CD4-positive, alpha-beta memory T cell (primary cell): Measurements from ENCODE around the gene SCGB1C2. TPM values are rescaled to one million over a fixed set of nuclear protein-coding genes. Genes with fewer than 3 reads are reported as not detected.
"Not testable (repeated sequence)": the region's sequence is repeated elsewhere in the genome, so short reads cannot be mapped to it uniquely, and the experiment has no call there.

ENCODE experiments used
- CTCF ChIA-PET: fragments of 350-600 bp; sonication (Branson Sonifier 250); formaldehyde crosslinking; loops from one replicate; lab custom pipeline; 2021; ENCODE audit warnings: inconsistent platforms; ENCODE audit not compliant: partially characterized antibody; lab: Charles Lee
- POLR2A ChIA-PET: fragments of 350-600 bp; sonication (Branson Sonifier 250); formaldehyde crosslinking; loops from one replicate; lab custom pipeline; 2021; ENCODE audit not compliant: partially characterized antibody; lab: Charles Lee
- DNase-seq, 5 donors: peaks; one replicate each; pipeline versions ENCODE4 v3.0.0 to v3.0.0-alpha.2; 2020 to 2022; ENCODE audit warnings: mixed read lengths in 1 of 5
- H3K27ac ChIP-seq: one replicate; pipeline ENCODE4 v1.7.0; 2013; ENCODE audit warnings: low read depth, low read length
- H3K27me3 ChIP-seq: 2 replicates; pipeline ENCODE4 v1.7.0; 2013; ENCODE audit warnings: mild to moderate bottlenecking, low read length, moderate library complexity; ENCODE audit not compliant: insufficient read depth
- H3K36me3 ChIP-seq: 2 replicates; pipeline ENCODE4 v1.7.0; 2013; ENCODE audit warnings: mild to moderate bottlenecking, low read length, moderate library complexity; ENCODE audit not compliant: insufficient read depth
- H3K4me1 ChIP-seq: 2 replicates; pipeline ENCODE4 v1.7.0; 2013; ENCODE audit warnings: mild to moderate bottlenecking, low read length, moderate library complexity; ENCODE audit not compliant: insufficient read depth
- H3K4me3 ChIP-seq, 2 donors: one replicate each; pipeline ENCODE4 v1.7.0; 2013; ENCODE audit warnings: low read length in 2 of 2, mild to moderate bottlenecking in 1 of 2
- H3K9me3 ChIP-seq, 2 donors: one replicate each; pipeline ENCODE4 v1.7.0; 2013; ENCODE audit warnings: low read length in 2 of 2, control low read depth in 1 of 2; ENCODE audit not compliant: control insufficient read depth in 1 of 2
- H3K27ac Mint-ChIP-seq, 7 donors: one replicate each; pipeline ENCODE4 v1.8.0; 2020 to 2021; ENCODE audit warnings: mixed read lengths in 7 of 7, mild to moderate bottlenecking in 6 of 7, inconsistent platforms in 3 of 7, moderate library complexity in 3 of 7
- H3K27me3 Mint-ChIP-seq, 2 donors: one replicate each; pipeline ENCODE4 v1.8.0; 2020 to 2021; ENCODE audit warnings: mixed read lengths in 2 of 2
- H3K36me3 Mint-ChIP-seq, 2 donors: one replicate each; pipeline ENCODE4 v1.8.0; 2020 to 2021; ENCODE audit warnings: mixed read lengths in 2 of 2, inconsistent platforms in 1 of 2, mild to moderate bottlenecking in 1 of 2
- H3K4me1 Mint-ChIP-seq, 4 donors: one replicate each; pipeline ENCODE4 v1.8.0; 2020 to 2021; ENCODE audit warnings: mixed read lengths in 4 of 4, mild to moderate bottlenecking in 1 of 4
- H3K4me3 Mint-ChIP-seq, 8 donors: one replicate each; pipeline ENCODE4 v1.8.0; 2020 to 2021; ENCODE audit warnings: mixed read lengths in 8 of 8, mild to moderate bottlenecking in 7 of 8, moderate library complexity in 6 of 8, inconsistent platforms in 3 of 8
- H3K9me3 Mint-ChIP-seq, 8 donors: one replicate each; pipeline ENCODE4 v1.8.0; 2020 to 2021; ENCODE audit warnings: mixed read lengths in 8 of 8, mild to moderate bottlenecking in 5 of 8, inconsistent platforms in 3 of 8, moderate library complexity in 1 of 8
- intact Hi-C: fragments of 100-400 bp; cut with micrococcal nuclease; formaldehyde crosslinking; loops from one replicate; pipeline ENCODE4 v1.15.1; 2023
- polyA plus RNA-seq, 2 donors: library from polyadenylated mRNA; unstranded; fragments of 300-500 nt; fragmentation: Illumina TruSeq; gene quantifications; one replicate each; pipeline ENCODE4 v1.2.3, GENCODE V29; 2021
- total RNA-seq, 2 experiments: library from RNA; stranded (reverse); gene quantifications; one replicate each; pipeline ENCODE4 v1.2.3, GENCODE V29; 2021

Gene SCGB1C2
- total and polyA plus RNA-seq, 4 experiments from 2014 or later = not detected

DNA sequence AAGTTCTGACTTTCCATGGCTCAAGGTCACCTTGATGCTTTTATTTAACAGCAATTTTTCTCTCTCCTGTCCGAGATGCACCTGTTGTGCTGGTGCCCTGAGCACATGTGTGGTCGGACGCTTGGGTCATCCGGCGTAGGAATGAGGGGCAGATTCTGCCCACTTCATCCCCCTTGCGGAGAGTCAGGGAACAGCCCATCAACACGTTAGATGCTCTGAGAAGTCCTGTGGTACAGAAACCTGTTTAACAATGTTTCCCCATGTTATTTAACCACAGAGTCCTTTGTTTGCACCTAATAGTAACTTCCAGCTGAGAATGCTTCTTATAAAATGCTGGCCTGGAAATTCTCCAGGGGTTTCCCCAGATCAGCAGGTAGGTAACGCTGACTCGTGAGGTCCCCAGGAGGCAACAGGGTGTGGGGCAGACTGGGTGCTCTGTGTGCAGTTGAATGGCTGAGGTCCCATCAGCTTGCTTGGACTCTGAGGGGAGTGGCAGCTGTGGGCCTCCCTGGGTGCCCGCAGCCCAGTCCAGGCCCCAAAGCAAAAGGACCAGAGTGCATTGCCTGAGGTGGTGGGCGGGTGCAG is 26.2 kb downstream of the SCGB1C2 start:
- H3K9me3 Mint-ChIP-seq = no peaks in the 10 kb centered on the region

GRCh38 chr17:164303-165235 is 27.2 kb downstream of the SCGB1C2 start:
- H3K4me3 ChIP-seq = no peak overlapping the region
- no peaks in the 10 kb centered on the region for H3K36me3 Mint-ChIP-seq
- ChIA-PET CTCF (interaction anchor here (1.0 to 1.9 kb wide), 2 partner anchors 12 to 536 kb away, joined by 4 to 5 read pairs; no protein-coding TSS in a partner anchor), POLR2A (no interaction called here)
- no peak overlapping the region for H3K27ac Mint-ChIP-seq
- no peaks in the 10 kb centered on the region for H3K36me3 ChIP-seq
- H3K9me3 ChIP-seq = no peaks in the 10 kb centered on the region
- H3K4me3 Mint-ChIP-seq = no peak overlapping the region
- H3K4me1 ChIP-seq = no peaks in the 10 kb centered on the region
- no peaks in the 10 kb centered on the region for H3K27me3 ChIP-seq
- intact Hi-C loops = no loop called here
- H3K4me1 Mint-ChIP-seq = no peaks in the 10 kb centered on the region
- no peak overlapping the region for H3K27ac ChIP-seq
- H3K27me3 Mint-ChIP-seq = peaks cover 2 to 15% of the 10 kb centered on the region in 2 donors
- no peaks in the 10 kb centered on the region for H3K9me3 Mint-ChIP-seq
- DNase-seq = peak in 4 of 5 donors; percentile 11 to 22 (median 19)

More for the DNA sequence above, 26.2 kb downstream of the SCGB1C2 start:
- H3K36me3 ChIP-seq = no peaks in the 10 kb centered on the region
- H3K36me3 Mint-ChIP-seq = no peaks in the 10 kb centered on the region
- no peak overlapping the region for H3K27ac ChIP-seq
- intact Hi-C loops = no loop called here
- no peak overlapping the region for H3K4me3 ChIP-seq
- peak overlapping the region in 1 of 8 donors; percentile 18 for H3K4me3 Mint-ChIP-seq
- no peaks in the 10 kb centered on the region for H3K9me3 ChIP-seq
- no peak for DNase-seq
- H3K4me1 ChIP-seq = no peaks in the 10 kb centered on the region
- no peak overlapping the region for H3K27ac Mint-ChIP-seq
- H3K27me3 ChIP-seq = no peaks in the 10 kb centered on the region
- ChIA-PET POLR2A (no interaction called here), CTCF (interaction anchor here (1.9 kb wide), 1 partner anchor 13 kb away, joined by 5 read pairs; no protein-coding TSS in a partner anchor)
- H3K27me3 Mint-ChIP-seq = peaks cover 2 to 10% of the 10 kb centered on the region in 2 donors
- H3K4me1 Mint-ChIP-seq = no peaks in the 10 kb centered on the region

DNA sequence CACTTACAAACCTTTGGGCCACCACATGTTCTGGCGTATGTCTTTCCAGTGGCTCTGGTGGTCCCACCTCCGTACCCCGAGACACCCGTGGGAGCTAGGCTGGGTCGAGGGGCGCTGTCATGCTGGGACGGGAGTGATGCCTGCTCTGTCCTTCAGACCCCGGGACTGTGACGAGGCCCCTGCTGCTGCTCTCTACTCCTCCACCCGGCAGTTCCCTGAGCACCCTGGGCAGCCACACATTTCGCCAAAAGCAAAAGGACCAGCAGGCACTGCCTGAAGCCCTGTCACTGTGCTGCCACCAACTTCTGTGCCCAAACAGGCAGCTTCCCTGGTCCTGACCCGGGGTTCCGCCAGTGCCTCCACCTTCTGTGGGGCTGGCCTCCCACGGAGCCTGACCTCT is 28.6 kb downstream of the SCGB1C2 start:
- Histone ChIP-seq H3K36me3 (no peaks in the 10 kb centered on the region), H3K27me3 (no peaks in the 10 kb centered on the region), H3K9me3 (no peaks in the 10 kb centered on the region), H3K4me3 (no peak overlapping the region), H3K4me1 (no peaks in the 10 kb centered on the region), H3K27ac (no peak overlapping the region)
- no peaks in the 10 kb centered on the region for H3K36me3 Mint-ChIP-seq
- H3K4me1 Mint-ChIP-seq = no peaks in the 10 kb centered on the region
- POLR2A ChIA-PET = no interaction called here
- CTCF ChIA-PET = no interaction called here
- peaks cover 2 to 13% of the 10 kb centered on the region in 2 donors for H3K27me3 Mint-ChIP-seq
- DNase-seq = no peak
- no peaks in the 10 kb centered on the region for H3K9me3 Mint-ChIP-seq
- intact Hi-C loops = no loop called here
- H3K27ac Mint-ChIP-seq = no peak overlapping the region
- no peak overlapping the region for H3K4me3 Mint-ChIP-seq

GRCh38 chr17:168614-169013 is 31.2 kb downstream of the SCGB1C2 start:
- H3K27me3 Mint-ChIP-seq = peaks cover 0 to 14% of the 10 kb centered on the region in 2 donors
- H3K36me3 Mint-ChIP-seq, H3K27me3 ChIP-seq, H3K36me3 ChIP-seq, CTCF ChIA-PET, H3K4me3 Mint-ChIP-seq, H3K27ac Mint-ChIP-seq, H3K4me1 ChIP-seq, H3K9me3 ChIP-seq, H3K27ac ChIP-seq, intact Hi-C loops, H3K9me3 Mint-ChIP-seq, H3K4me1 Mint-ChIP-seq, POLR2A ChIA-PET, H3K4me3 ChIP-seq, DNase-seq: not testable (repeated sequence)

GRCh38 chr17:170130-170670 is 32.8 kb downstream of the SCGB1C2 start:
- H3K9me3 Mint-ChIP-seq = no peaks in the 10 kb centered on the region
- POLR2A ChIA-PET = no interaction called here

GRCh38 chr17:171871-172270 is 34.5 kb downstream of the SCGB1C2 start:
- H3K4me1 ChIP-seq = no peaks in the 10 kb centered on the region
- Mint-ChIP-seq H3K27me3 (peaks cover 0 to 11% of the 10 kb centered on the region in 2 donors), H3K4me3 (no peak overlapping the region), H3K4me1 (no peaks in the 10 kb centered on the region), H3K9me3 (no peaks in the 10 kb centered on the region), H3K36me3 (no peaks in the 10 kb centered on the region), H3K27ac (no peak overlapping the region)
- no peak overlapping the region for H3K4me3 ChIP-seq
- ChIA-PET POLR2A (no interaction called here), CTCF (no interaction called here)
- H3K27ac ChIP-seq = no peak overlapping the region
- no peaks in the 10 kb centered on the region for H3K9me3 ChIP-seq
- intact Hi-C loops = no loop called here
- DNase-seq = no peak
- H3K27me3 ChIP-seq = no peaks in the 10 kb centered on the region
- no peaks in the 10 kb centered on the region for H3K36me3 ChIP-seq

More at GRCh38 chr17:170130-170670, 32.8 kb downstream of the SCGB1C2 start:
- H3K4me3 Mint-ChIP-seq = no peak overlapping the region
- no peaks in the 10 kb centered on the region for H3K27me3 ChIP-seq
- no peak overlapping the region for H3K27ac Mint-ChIP-seq
- H3K4me1 Mint-ChIP-seq = no peaks in the 10 kb centered on the region
- H3K27me3 Mint-ChIP-seq = peaks cover 0 to 14% of the 10 kb centered on the region in 2 donors
- CTCF ChIA-PET = no interaction called here
- H3K4me1 ChIP-seq = no peaks in the 10 kb centered on the region
- intact Hi-C loops = no loop called here
- H3K4me3 ChIP-seq = no peak overlapping the region
- H3K36me3 Mint-ChIP-seq = no peaks in the 10 kb centered on the region
- no peak for DNase-seq
- no peaks in the 10 kb centered on the region for H3K9me3 ChIP-seq
- H3K27ac ChIP-seq = no peak overlapping the region
- H3K36me3 ChIP-seq = no peaks in the 10 kb centered on the region

GRCh38 chr17:172401-172800 is 35.0 kb downstream of the SCGB1C2 start:
- POLR2A ChIA-PET = no interaction called here
- Histone ChIP-seq H3K27ac (no peak overlapping the region), H3K4me1 (no peaks in the 10 kb centered on the region), H3K36me3 (no peaks in the 10 kb centered on the region), H3K9me3 (no peaks in the 10 kb centered on the region), H3K4me3 (no peak overlapping the region), H3K27me3 (no peaks in the 10 kb centered on the region)
- CTCF ChIA-PET = no interaction called here
- no peaks in the 10 kb centered on the region for H3K9me3 Mint-ChIP-seq
- intact Hi-C loops = no loop called here
- H3K36me3 Mint-ChIP-seq = no peaks in the 10 kb centered on the region
- H3K27me3 Mint-ChIP-seq = peaks cover 0 to 15% of the 10 kb centered on the region in 2 donors
- no peak overlapping the region for H3K4me3 Mint-ChIP-seq
- no peak overlapping the region for H3K27ac Mint-ChIP-seq
- H3K4me1 Mint-ChIP-seq = no peaks in the 10 kb centered on the region
- DNase-seq = no peak
